Large intestine (tissue), 3 donors: ENCODE data around the gene PAX2. TPM values are rescaled to one million over a fixed set of nuclear protein-coding genes. Genes with fewer than 3 reads are reported as not detected.

ENCODE experiments used
- DNase-seq, 2 donors: peaks; one replicate each; pipeline versions ENCODE4 v3.0.0 to v3.0.0-alpha.2; 2013
- H3K27ac ChIP-seq: one replicate; pipeline ENCODE4 v1.5.1; 2013; ENCODE audit warnings: low read length
- H3K27me3 ChIP-seq: 2 replicates; pipeline ENCODE4 v1.6.1; 2013; ENCODE audit warnings: low read length; ENCODE audit not compliant: control insufficient read depth, insufficient read depth
- H3K36me3 ChIP-seq: 2 replicates; pipeline ENCODE4 v1.6.1; 2013; ENCODE audit warnings: low read length; ENCODE audit not compliant: control insufficient read depth, insufficient read depth
- H3K4me1 ChIP-seq: one replicate; pipeline ENCODE4 v1.6.1; 2013; ENCODE audit warnings: low read length; ENCODE audit not compliant: control insufficient read depth, insufficient read depth
- H3K4me3 ChIP-seq: one replicate; pipeline ENCODE4 v1.5.1; 2013; ENCODE audit warnings: low read length
- H3K9me3 ChIP-seq: one replicate; pipeline ENCODE4 v1.6.1; 2013; ENCODE audit warnings: mild to moderate bottlenecking, low read depth, low read length, moderate library complexity; ENCODE audit not compliant: control insufficient read depth
- WGBS: methylation state at CpG from one replicate; pipeline ENCODE4 v1.1.5; 2013; ENCODE audit warnings: low lambda C conversion rate; ENCODE audit not compliant: insufficient coverage; 5-methylcytosine and 5-hydroxymethylcytosine counted together
- polyA plus RNA-seq: library from polyadenylated mRNA; unstranded; fragments of 120-200 nt; gene quantifications from one replicate; pipeline ENCODE4 v1.2.1, GENCODE V29; 2013

PAX2 gene
- polyA plus RNA-seq, 1 donor, result 0.06 TPM

- DNase-seq, result no peak
- no peaks in the 10 kb centered on the region for H3K9me3 ChIP-seq
- H3K27me3 ChIP-seq, result no peaks in the 10 kb centered on the region
- peaks cover 21% of the 10 kb centered on the region for H3K4me1 ChIP-seq
- H3K27ac ChIP-seq, result no peak overlapping the region
- no CpG with 5 or more reads among the region's 7 CpGs for WGBS
- no peaks in the 10 kb centered on the region for H3K36me3 ChIP-seq
- H3K4me3 ChIP-seq, result no peak overlapping the region
Observed at GRCh38 chr10:100873146-100873826, 127.9 kb downstream of the PAX2 start.

- Histone ChIP-seq H3K4me1 (peaks cover 23% of the 10 kb centered on the region), H3K27me3 (no peaks in the 10 kb centered on the region), H3K36me3 (no peaks in the 10 kb centered on the region), H3K4me3 (no peak overlapping the region), H3K9me3 (no peaks in the 10 kb centered on the region), H3K27ac (no peak overlapping the region)
- WGBS, result no CpG with 5 or more reads among the region's 14 CpGs
- no peak for DNase-seq
Observed at GRCh38 chr10:100873827-100874326, 128.5 kb downstream of the PAX2 start.

GRCh38 chr10:100874702-100875483 is 129.5 kb downstream of the PAX2 start:
- no peaks in the 10 kb centered on the region for H3K36me3 ChIP-seq
- peaks cover 24% of the 10 kb centered on the region for H3K4me1 ChIP-seq
- whole genome bisulfite sequencing, result no CpG with 5 or more reads among the region's 20 CpGs
- H3K9me3 ChIP-seq, result no peaks in the 10 kb centered on the region
- no peak overlapping the region for H3K27ac ChIP-seq
- H3K4me3 ChIP-seq, result no peak overlapping the region
- no peak for DNase-seq
- no peaks in the 10 kb centered on the region for H3K27me3 ChIP-seq

GRCh38 chr10:100875484-100876166 is 130.2 kb downstream of the PAX2 start:
- Histone ChIP-seq H3K27me3 (no peaks in the 10 kb centered on the region), H3K27ac (no peak overlapping the region), H3K9me3 (no peaks in the 10 kb centered on the region), H3K36me3 (no peaks in the 10 kb centered on the region), H3K4me1 (peaks cover 31% of the 10 kb centered on the region), H3K4me3 (no peak overlapping the region)
- DNase-seq, result no peak
- WGBS, result 0% methylated on average over 1 of the region's 5 CpGs

- no peak for DNase-seq
- no peaks in the 10 kb centered on the region for H3K36me3 ChIP-seq
- H3K4me3 ChIP-seq, result no peak overlapping the region
- no peak overlapping the region for H3K27ac ChIP-seq
- peaks cover 42% of the 10 kb centered on the region for H3K4me1 ChIP-seq
- H3K9me3 ChIP-seq, result no peaks in the 10 kb centered on the region
- WGBS, result no CpG with 5 or more reads among the region's 24 CpGs
- no peaks in the 10 kb centered on the region for H3K27me3 ChIP-seq
Observed at GRCh38 chr10:100876585-100877460, 131.4 kb downstream of the PAX2 start.

DNA sequence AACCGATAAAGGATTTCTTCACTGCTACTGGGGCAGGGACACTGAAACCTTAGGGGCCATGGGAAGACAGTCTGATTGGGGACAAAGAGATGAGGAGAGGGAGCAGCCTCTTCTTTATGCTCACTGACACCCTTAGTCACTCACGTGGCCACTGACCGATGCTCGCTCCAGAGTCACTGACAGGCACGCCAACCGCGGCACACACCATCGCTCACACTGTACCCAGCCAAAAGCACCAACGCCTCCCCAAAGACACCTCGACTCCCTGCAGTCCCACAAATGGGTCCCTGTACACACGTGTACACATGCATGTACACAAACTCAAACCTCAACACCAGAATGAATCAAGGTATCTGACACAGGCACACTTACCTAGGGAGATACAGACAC is 132.1 kb downstream of the PAX2 start:
- no peak for DNase-seq
- no peaks in the 10 kb centered on the region for H3K36me3 ChIP-seq
- H3K27me3 ChIP-seq, result no peaks in the 10 kb centered on the region
- no CpG with 5 or more reads among the region's 11 CpGs for WGBS
- peaks cover 48% of the 10 kb centered on the region for H3K4me1 ChIP-seq
- H3K9me3 ChIP-seq, result no peaks in the 10 kb centered on the region
- H3K4me3 ChIP-seq, result no peak overlapping the region
- H3K27ac ChIP-seq, result no peak overlapping the region

GRCh38 chr10:100878291-100878910 is 133.0 kb downstream of the PAX2 start:
- 25% methylated on average over 2 of the region's 5 CpGs for WGBS
- Histone ChIP-seq H3K36me3 (no peaks in the 10 kb centered on the region), H3K4me1 (peaks cover 54% of the 10 kb centered on the region), H3K9me3 (no peaks in the 10 kb centered on the region), H3K4me3 (no peak overlapping the region), H3K27me3 (no peaks in the 10 kb centered on the region), H3K27ac (no peak overlapping the region)
- DNase-seq, result peak; percentile 49 to 69

Other genes starting within 250 kb of the PAX2 start
- gene SEC31B, start 225.7 kb upstream of the PAX2 start, polyA plus RNA-seq, result 15.5 TPM
- 206 TPM for gene NDUFB8, start 215.7 kb upstream of the PAX2 start, polyA plus RNA-seq
- 27.3 TPM for gene HIF1AN, start 209.6 kb upstream of the PAX2 start, polyA plus RNA-seq
- 29.1 TPM for gene SLF2, start 167.4 kb downstream of the PAX2 start, polyA plus RNA-seq
- gene SEMA4G, start 223.9 kb downstream of the PAX2 start, polyA plus RNA-seq, result 121 TPM
- 83.3 TPM for gene MRPL43, start 241.9 kb downstream of the PAX2 start, polyA plus RNA-seq
- gene TWNK, start 242.0 kb downstream of the PAX2 start, polyA plus RNA-seq, result 9.8 TPM